Measurements from ENCODE around the gene KIF26B. TPM values are rescaled to one million over a fixed set of nuclear protein-coding genes. Genes with fewer than 3 reads are reported as not detected.

KIF26B gene
- total RNA-seq, 1 experiment from 2014 or later: 1.2 TPM

GRCh38 chr1:245420926-245421325 is 266.1 kb downstream of the KIF26B start (continued):
- TF ChIP-seq ELF4 (CRISPR knock-in tag; IDR thresholded peaks at IDR 0.05; ENCODE audit: low read depth) (no peak), ZBTB43 (CRISPR knock-in tag; IDR thresholded peaks at IDR 0.05) (no peak), ETV6 (CRISPR knock-in tag; IDR thresholded peaks at IDR 0.05) (no peak)

- ChIA-PET POLR2A (interaction anchor here (1.5 kb wide), 1 partner anchor 9 kb away, joined by 3 read pairs; no protein-coding TSS in a partner anchor), CTCF (no interaction called here)
- Mint-ChIP-seq H3K4me1 (peaks cover 4% of the 10 kb centered on the region; the same call in 1 of the 2 replicates), H3K36me3 (no peaks in the 10 kb centered on the region), H3K27ac (no peak overlapping the region), H3K9me3 (no peaks in the 10 kb centered on the region), H3K4me3 (no peak overlapping the region), H3K27me3 (ENCODE audit: low read depth) (no peaks in the 10 kb centered on the region; the same call in 1 of the 2 replicates)
- TF ChIP-seq SMAD3 (CRISPR knock-in tag; IDR thresholded peaks at IDR 0.05; ENCODE audit: borderline replicate concordance): no peak
- TF ChIP-seq NFE2L1 (CRISPR knock-in tag; IDR thresholded peaks at IDR 0.05): no peak
- TF ChIP-seq IRF1 (CRISPR knock-in tag; IDR thresholded peaks at IDR 0.05): no peak
- no peak for TF ChIP-seq PREB (CRISPR knock-in tag; IDR thresholded peaks at IDR 0.05; ENCODE audit: borderline replicate concordance)
- no peak for TF ChIP-seq JUN (CRISPR knock-in tag; IDR thresholded peaks at IDR 0.05)
- DNase-seq (ENCODE audit: low spot score) (no peak), ATAC-seq (no peak)
Measured at GRCh38 chr1:245428681-245429080, 273.9 kb downstream of the KIF26B start.

GRCh38 chr1:245431706-245432105 is 276.9 kb downstream of the KIF26B start:
- H3K27me3 Mint-ChIP-seq (ENCODE audit: low read depth): no peaks in the 10 kb centered on the region

More at GRCh38 chr1:245431706-245432105, 276.9 kb downstream of the KIF26B start:
- Mint-ChIP-seq H3K9me3 (peaks cover 10% of the 10 kb centered on the region; the same call in 1 of the 2 replicates), H3K4me3 (no peak overlapping the region), H3K27ac (no peak overlapping the region), H3K36me3 (no peaks in the 10 kb centered on the region), H3K4me1 (no peaks in the 10 kb centered on the region)
- ATAC-seq (no peak), DNase-seq (ENCODE audit: low spot score) (no peak)
- CTCF ChIA-PET: no interaction called here
- no peak for TF ChIP-seq EMX1 (CRISPR knock-in tag; IDR thresholded peaks at IDR 0.05)
- TF ChIP-seq FOXP1 (CRISPR knock-in tag; IDR thresholded peaks at IDR 0.05; ENCODE audit: borderline replicate concordance): no peak
- TF ChIP-seq AFF4 (CRISPR knock-in tag; IDR thresholded peaks at IDR 0.05; ENCODE audit: borderline replicate concordance): no peak
- TF ChIP-seq CTCF (IDR thresholded peaks at IDR 0.05): no peak
- no peak for TF ChIP-seq NFE2L1 (CRISPR knock-in tag; IDR thresholded peaks at IDR 0.05)
- POLR2A ChIA-PET: no interaction called here
